Measurements from ENCODE around the gene TCP10L.

DNA sequence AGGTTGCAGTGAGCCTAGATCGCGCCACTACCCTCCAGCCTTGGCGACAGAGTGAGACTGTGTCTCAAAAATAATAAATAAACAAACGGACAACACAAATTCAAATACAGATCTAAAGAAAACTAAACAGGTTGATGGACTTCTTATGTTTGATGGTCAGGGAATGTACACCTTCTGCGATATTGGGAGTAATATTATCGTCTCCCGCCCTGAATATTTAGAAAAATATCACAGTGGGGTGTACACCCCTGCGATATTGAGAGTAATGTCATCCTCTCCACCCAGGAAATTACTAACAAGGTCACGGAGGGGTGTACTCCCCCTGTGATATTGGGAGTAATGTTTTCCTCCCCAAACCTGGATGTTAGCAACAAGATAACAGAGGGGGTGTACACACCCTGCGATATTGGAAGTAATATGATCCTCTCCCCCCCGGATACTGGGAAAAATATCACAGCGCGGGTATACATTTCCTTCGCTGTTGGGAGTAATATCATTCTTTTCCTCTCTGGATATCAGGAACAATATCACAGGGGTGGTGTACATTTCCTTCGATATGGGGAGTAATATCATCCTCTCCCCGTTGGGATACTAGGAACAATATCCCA lies 28.2 kb upstream of the TCP10L start:
- no peak for TF ChIP-seq POLR2A (IDR thresholded peaks at IDR 0.05; ENCODE audit: low read length)
- TF ChIP-seq GATA1 (IDR thresholded peaks at IDR 0.05; ENCODE audit: low read depth, low read length), result no peak
